ENCODE results near the gene ARL13B. TPM values are rescaled to one million over a fixed set of nuclear protein-coding genes. Genes with fewer than 3 reads are reported as not detected.
A peak's percentile ranks its signal among the peaks of the same experiment; 100 is the strongest.

ARL13B gene
- total RNA-seq, 6 donors from 2014 or later = 19.7 to 28.2 (median 23.6) TPM

- no peaks in the 10 kb centered on the region for H3K36me3 ChIP-seq
- 90 to 95% methylated on average over 1 of the region's 1 CpG for WGBS, 2 donors
Observed at GRCh38 chr3:93969997-93970396, 10.0 kb upstream of the ARL13B start.

GRCh38 chr3:93973131-93974126 is 6.5 kb upstream of the ARL13B start, which contains the start of gene PROS1:
PROS1 (minus strand) TSS chr3:93973896; CDS start chr3:93973749, 147 bp downstream.
- Histone ChIP-seq H3K4me1 (peaks cover 5 to 21% (median 12%) of the 10 kb centered on the region in 4 donors), H3K4me3 (peak within 1 kb of the TSS; percentile 47 to 76 (median 64)), H3K9me3 (no peaks in the 10 kb centered on the region), H3K27me3 (no peaks in the 10 kb centered on the region), H3K27ac (peak within 1 kb of the TSS; percentile 85 to 94 (median 91)), H3K36me3 (no peaks in the 10 kb centered on the region)
- DNase-seq (peak; percentile 88 to 95), ATAC-seq (ENCODE audit: low FRiP score in 2 of 2) (peak; percentile 95 to 97)
- peak; percentile 78 to 88 for TF ChIP-seq POLR2AphosphoS5 (IDR thresholded peaks at IDR 0.05)
- TF ChIP-seq POLR2A (IDR thresholded peaks at IDR 0.05) = peak in 2 of 4 donors; percentile 50 to 78
- TF ChIP-seq EP300 (IDR thresholded peaks at IDR 0.05) = peak in 2 of 4 donors; percentile 45 to 93
- TF ChIP-seq CTCF (IDR thresholded peaks at IDR 0.05) = peak in 2 of 6 experiments; percentile 12 to 21
- WGBS, 2 donors = 1 to 2% methylated on average over 31 to 39 of the region's 53 CpGs

More at GRCh38 chr3:93969997-93970396, 10.0 kb upstream of the ARL13B start:
- no peaks in the 10 kb centered on the region for H3K27me3 ChIP-seq
- no peak for TF ChIP-seq EP300 (IDR thresholded peaks at IDR 0.05)
- no peak for TF ChIP-seq CTCF (IDR thresholded peaks at IDR 0.05)
- H3K9me3 ChIP-seq = no peaks in the 10 kb centered on the region
- no peak for DNase-seq
- H3K4me3 ChIP-seq = no peak overlapping the region
- ATAC-seq (ENCODE audit: low FRiP score in 2 of 2) = no peak
- H3K4me1 ChIP-seq = peaks cover 5 to 21% (median 12%) of the 10 kb centered on the region in 4 donors
- no peak overlapping the region for H3K27ac ChIP-seq

GRCh38 chr3:93981649-93982048 is 1.7 kb downstream of the ARL13B start:
- Histone ChIP-seq H3K4me3 (peak overlapping the region in 1 of 4 donors; percentile 83), H3K4me1 (peaks cover 7 to 23% (median 10%) of the 10 kb centered on the region in 4 donors), H3K9me3 (no peaks in the 10 kb centered on the region), H3K36me3 (no peaks in the 10 kb centered on the region), H3K27me3 (no peaks in the 10 kb centered on the region), H3K27ac (no peak overlapping the region)
- no peak for ATAC-seq (ENCODE audit: low FRiP score in 2 of 2)
- TF ChIP-seq EP300 (IDR thresholded peaks at IDR 0.05) (no peak), POLR2A (IDR thresholded peaks at IDR 0.05) (no peak), CTCF (IDR thresholded peaks at IDR 0.05) (no peak), POLR2AphosphoS5 (IDR thresholded peaks at IDR 0.05) (no peak)
- no peak for DNase-seq
- WGBS, 2 donors = 95 to 97% methylated on average over 13 of the region's 13 CpGs

GRCh38 chr3:93983408-93983807 is 3.5 kb downstream of the ARL13B start:
- 93 to 99% methylated on average over 3 of the region's 3 CpGs for WGBS, 2 donors
- Histone ChIP-seq H3K9me3 (no peaks in the 10 kb centered on the region), H3K27ac (no peak overlapping the region), H3K36me3 (no peaks in the 10 kb centered on the region), H3K27me3 (no peaks in the 10 kb centered on the region), H3K4me1 (peaks cover 9 to 30% (median 15%) of the 10 kb centered on the region in 4 donors), H3K4me3 (no peak overlapping the region)
- TF ChIP-seq POLR2AphosphoS5 (IDR thresholded peaks at IDR 0.05) (no peak), CTCF (IDR thresholded peaks at IDR 0.05) (no peak), POLR2A (IDR thresholded peaks at IDR 0.05) (no peak), EP300 (IDR thresholded peaks at IDR 0.05) (no peak)
- ATAC-seq (ENCODE audit: low FRiP score in 2 of 2) = no peak
- DNase-seq = no peak

Measured in upper lobe of left lung (tissue), 6 donors.